Measurements from ENCODE around the gene TMEM238.

The TMEM238 gene

GRCh38 chr19:55382013-55382412, 2.1 kb downstream of the TMEM238 start:
- H3K27ac ChIP-seq: no peak overlapping the region
- TF ChIP-seq CTCF (conservative IDR thresholded peaks at IDR 0.05): no peak

- H3K27ac ChIP-seq: no peak overlapping the region
- no peak for TF ChIP-seq CTCF (conservative IDR thresholded peaks at IDR 0.05)
Observed at GRCh38 chr19:55379174-55379573, 4.9 kb downstream of the TMEM238 start.

GRCh38 chr19:55377356-55378131, 6.5 kb downstream of the TMEM238 start:
- TF ChIP-seq CTCF (conservative IDR thresholded peaks at IDR 0.05): no peak
- no peak overlapping the region for H3K27ac ChIP-seq

GRCh38 chr19:55376241-55376933, 7.7 kb downstream of the TMEM238 start, which contains the start of gene TMEM190:
TSS of gene TMEM190 (plus strand) at chr19:55376826. CDS start at chr19:55376854, 28 bp downstream.
- H3K27ac ChIP-seq: no peak within 1 kb of the TSS
- no peak for TF ChIP-seq CTCF (conservative IDR thresholded peaks at IDR 0.05)

- no peak for TF ChIP-seq CTCF (conservative IDR thresholded peaks at IDR 0.05)
- no peak overlapping the region for H3K27ac ChIP-seq
Observed at GRCh38 chr19:55373993-55374757, 9.9 kb downstream of the TMEM238 start.

GRCh38 chr19:55373306-55373992, 10.6 kb downstream of the TMEM238 start:
- no peak overlapping the region for H3K27ac ChIP-seq
- no peak for TF ChIP-seq CTCF (conservative IDR thresholded peaks at IDR 0.05)
